ENCODE results near the gene ZNF710.

The ZNF710 gene

DNA sequence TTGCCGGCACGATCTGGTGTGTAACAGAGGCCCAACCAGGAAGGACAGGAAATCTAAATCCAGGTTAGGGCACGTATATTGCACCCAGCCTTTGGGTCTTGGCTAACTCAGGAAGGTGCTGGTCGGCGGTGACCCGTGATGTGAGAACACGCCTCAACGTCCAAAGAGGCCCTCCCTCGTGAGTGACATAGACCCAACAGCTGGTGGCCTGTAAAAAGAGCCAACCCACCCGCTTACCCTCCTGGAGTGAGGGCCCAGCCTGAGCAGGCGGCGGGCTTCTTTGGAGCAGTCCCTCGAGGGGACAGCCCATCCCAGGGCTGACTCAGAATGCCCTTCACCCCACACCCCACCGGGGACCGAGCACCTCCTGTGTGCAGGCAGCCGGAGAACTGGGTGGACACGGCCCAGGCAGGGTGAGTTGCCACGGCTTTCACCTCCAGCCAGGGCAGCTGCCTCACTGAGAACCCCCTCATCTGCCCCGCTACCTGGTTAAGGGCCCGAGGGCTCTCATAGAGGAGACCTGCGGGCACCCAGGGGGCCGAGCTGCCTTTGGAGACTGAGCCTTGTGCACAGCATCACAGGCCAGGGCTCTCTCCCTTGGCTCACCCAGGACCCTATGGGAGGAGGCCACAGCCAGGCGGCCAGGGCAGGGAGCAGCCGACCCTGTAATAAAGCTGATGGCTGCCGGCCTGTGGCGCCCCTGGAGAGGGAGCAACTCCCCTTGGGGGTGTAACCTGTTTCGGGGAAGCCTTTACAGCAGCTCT, 41.8 kb downstream of the ZNF710 start:
- no peak for TF ChIP-seq SPI1 (IDR thresholded peaks at IDR 0.05; ENCODE audit: borderline replicate concordance, low read depth)
- TF ChIP-seq, protein P1, sequence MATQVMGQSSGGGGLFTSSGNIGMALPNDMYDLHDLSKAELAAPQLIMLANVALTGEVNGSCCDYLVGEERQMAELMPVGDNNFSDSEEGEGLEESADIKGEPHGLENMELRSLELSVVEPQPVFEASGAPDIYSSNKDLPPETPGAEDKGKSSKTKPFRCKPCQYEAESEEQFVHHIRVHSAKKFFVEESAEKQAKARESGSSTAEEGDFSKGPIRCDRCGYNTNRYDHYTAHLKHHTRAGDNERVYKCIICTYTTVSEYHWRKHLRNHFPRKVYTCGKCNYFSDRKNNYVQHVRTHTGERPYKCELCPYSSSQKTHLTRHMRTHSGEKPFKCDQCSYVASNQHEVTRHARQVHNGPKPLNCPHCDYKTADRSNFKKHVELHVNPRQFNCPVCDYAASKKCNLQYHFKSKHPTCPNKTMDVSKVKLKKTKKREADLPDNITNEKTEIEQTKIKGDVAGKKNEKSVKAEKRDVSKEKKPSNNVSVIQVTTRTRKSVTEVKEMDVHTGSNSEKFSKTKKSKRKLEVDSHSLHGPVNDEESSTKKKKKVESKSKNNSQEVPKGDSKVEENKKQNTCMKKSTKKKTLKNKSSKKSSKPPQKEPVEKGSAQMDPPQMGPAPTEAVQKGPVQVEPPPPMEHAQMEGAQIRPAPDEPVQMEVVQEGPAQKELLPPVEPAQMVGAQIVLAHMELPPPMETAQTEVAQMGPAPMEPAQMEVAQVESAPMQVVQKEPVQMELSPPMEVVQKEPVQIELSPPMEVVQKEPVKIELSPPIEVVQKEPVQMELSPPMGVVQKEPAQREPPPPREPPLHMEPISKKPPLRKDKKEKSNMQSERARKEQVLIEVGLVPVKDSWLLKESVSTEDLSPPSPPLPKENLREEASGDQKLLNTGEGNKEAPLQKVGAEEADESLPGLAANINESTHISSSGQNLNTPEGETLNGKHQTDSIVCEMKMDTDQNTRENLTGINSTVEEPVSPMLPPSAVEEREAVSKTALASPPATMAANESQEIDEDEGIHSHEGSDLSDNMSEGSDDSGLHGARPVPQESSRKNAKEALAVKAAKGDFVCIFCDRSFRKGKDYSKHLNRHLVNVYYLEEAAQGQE (IDR thresholded peaks at IDR 0.05; ENCODE audit: insufficient replicate concordance, low read depth), result no peak
- TF ChIP-seq, protein P2, sequence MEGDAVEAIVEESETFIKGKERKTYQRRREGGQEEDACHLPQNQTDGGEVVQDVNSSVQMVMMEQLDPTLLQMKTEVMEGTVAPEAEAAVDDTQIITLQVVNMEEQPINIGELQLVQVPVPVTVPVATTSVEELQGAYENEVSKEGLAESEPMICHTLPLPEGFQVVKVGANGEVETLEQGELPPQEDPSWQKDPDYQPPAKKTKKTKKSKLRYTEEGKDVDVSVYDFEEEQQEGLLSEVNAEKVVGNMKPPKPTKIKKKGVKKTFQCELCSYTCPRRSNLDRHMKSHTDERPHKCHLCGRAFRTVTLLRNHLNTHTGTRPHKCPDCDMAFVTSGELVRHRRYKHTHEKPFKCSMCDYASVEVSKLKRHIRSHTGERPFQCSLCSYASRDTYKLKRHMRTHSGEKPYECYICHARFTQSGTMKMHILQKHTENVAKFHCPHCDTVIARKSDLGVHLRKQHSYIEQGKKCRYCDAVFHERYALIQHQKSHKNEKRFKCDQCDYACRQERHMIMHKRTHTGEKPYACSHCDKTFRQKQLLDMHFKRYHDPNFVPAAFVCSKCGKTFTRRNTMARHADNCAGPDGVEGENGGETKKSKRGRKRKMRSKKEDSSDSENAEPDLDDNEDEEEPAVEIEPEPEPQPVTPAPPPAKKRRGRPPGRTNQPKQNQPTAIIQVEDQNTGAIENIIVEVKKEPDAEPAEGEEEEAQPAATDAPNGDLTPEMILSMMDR (IDR thresholded peaks at IDR 0.05; ENCODE audit: insufficient read depth, low read length), result no peak
- no peak for TF ChIP-seq GABPA (IDR thresholded peaks at IDR 0.05; ENCODE audit: low read depth)
- no peak for DNase-seq (ENCODE audit: low read depth in 1 of 2, low spot score in 1 of 2)
- no peaks in the 10 kb centered on the region for H3K27me3 ChIP-seq (ENCODE audit: insufficient read depth, poor library complexity, severe bottlenecking)
- H3K27ac ChIP-seq (replicated peaks), result 0 out of 2 replicates have a peak overlapping the region, but pooled peaks have one; percentile 10
- H3K4me3 ChIP-seq (replicated peaks; ENCODE audit: insufficient read depth, low read length), result no peak overlapping the region

DNA sequence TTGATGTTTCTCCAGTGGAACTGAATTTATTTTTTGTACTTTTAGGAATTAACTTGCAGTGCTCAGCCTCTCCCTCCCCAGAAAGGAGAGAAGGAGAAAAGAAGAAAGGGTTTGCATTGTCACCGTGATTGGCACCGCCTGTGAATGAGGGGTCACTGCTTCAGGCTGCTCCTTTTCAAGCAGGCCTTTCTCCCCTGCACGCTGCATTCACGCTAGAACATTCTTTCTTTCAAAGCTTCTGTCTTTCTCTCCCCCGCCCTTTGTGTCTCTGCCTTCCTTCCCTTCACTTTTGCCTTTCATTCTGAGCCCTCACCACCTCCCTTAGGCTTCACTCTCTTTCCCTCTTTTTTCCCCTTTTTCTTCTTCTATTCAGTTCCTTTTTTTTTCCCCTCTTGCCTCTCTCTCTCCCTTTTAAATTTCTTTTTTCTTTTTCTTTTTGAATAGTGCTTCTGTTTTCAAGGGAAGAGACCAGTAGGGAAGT, 42.4 kb downstream of the ZNF710 start:
- 0 out of 2 replicates have a peak overlapping the region, but pooled peaks have one; percentile 10 for H3K27ac ChIP-seq (replicated peaks)
- no peak for DNase-seq (ENCODE audit: low read depth in 1 of 2, low spot score in 1 of 2)
- H3K4me3 ChIP-seq (replicated peaks; ENCODE audit: insufficient read depth, low read length), result no peak overlapping the region
- H3K27me3 ChIP-seq (ENCODE audit: insufficient read depth, poor library complexity, severe bottlenecking), result no peaks in the 10 kb centered on the region
- peak; percentile 22; the same call in 1 of the 2 replicates for TF ChIP-seq SPI1 (IDR thresholded peaks at IDR 0.05; ENCODE audit: borderline replicate concordance, low read depth)
- TF ChIP-seq POLR2AphosphoS5 (IDR thresholded peaks at IDR 0.05; ENCODE audit: low read depth), result no peak
- TF ChIP-seq, protein P1 (IDR thresholded peaks at IDR 0.05; ENCODE audit: insufficient replicate concordance, low read depth), result no peak
- TF ChIP-seq, protein P2 (IDR thresholded peaks at IDR 0.05; ENCODE audit: insufficient read depth, low read length), result no peak
- no peak for TF ChIP-seq GABPA (IDR thresholded peaks at IDR 0.05; ENCODE audit: low read depth)

DNA sequence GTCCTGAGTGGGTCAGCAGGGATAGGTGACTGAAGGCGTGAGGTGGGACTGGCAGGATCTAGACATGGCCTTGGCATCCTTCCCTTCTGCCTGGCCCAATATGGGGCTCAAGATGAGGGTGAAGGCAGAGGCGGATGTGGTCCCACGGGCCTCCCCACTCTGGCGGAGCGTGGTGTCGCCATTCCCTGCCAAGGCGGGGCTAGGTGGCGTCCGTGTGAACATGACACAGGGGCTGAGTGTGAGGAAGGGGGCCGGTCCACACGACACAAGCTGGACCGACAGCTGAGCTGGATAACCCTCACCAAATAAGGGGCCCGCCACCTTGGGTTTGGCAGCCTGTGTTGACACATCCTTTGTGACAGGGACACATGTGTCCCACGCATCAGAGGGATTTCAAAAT, 43.1 kb downstream of the ZNF710 start:
- Histone ChIP-seq H3K27me3 (ENCODE audit: insufficient read depth, poor library complexity, severe bottlenecking) (no peaks in the 10 kb centered on the region), H3K27ac (replicated peaks) (no peak overlapping the region), H3K4me3 (replicated peaks; ENCODE audit: insufficient read depth, low read length) (no peak overlapping the region)
- DNase-seq (ENCODE audit: low read depth in 1 of 2, low spot score in 1 of 2), result no peak
- no peak for TF ChIP-seq POLR2AphosphoS5 (IDR thresholded peaks at IDR 0.05; ENCODE audit: low read depth)
- TF ChIP-seq, protein P1 (IDR thresholded peaks at IDR 0.05; ENCODE audit: insufficient replicate concordance, low read depth), result no peak

Measured in HL-60 (cell line).